GM18507 (cell line): ENCODE measurements around the gene GNG2.
A peak's percentile ranks its signal among the peaks of the same experiment; 100 is the strongest.

Source experiments
- DNase-seq: peaks from one replicate; pipeline ENCODE4 v3.0.0; 2011; ENCODE audit warnings: low read depth; ENCODE audit not compliant: insufficient read length; ENCODE audit errors: extremely low spot score
- FAIRE-seq: peaks from 2 replicates; lab custom pipeline; 2011; peaks lifted over from hg19 to GRCh38; lab: Jason Lieb, UNC

GNG2 gene

DNA sequence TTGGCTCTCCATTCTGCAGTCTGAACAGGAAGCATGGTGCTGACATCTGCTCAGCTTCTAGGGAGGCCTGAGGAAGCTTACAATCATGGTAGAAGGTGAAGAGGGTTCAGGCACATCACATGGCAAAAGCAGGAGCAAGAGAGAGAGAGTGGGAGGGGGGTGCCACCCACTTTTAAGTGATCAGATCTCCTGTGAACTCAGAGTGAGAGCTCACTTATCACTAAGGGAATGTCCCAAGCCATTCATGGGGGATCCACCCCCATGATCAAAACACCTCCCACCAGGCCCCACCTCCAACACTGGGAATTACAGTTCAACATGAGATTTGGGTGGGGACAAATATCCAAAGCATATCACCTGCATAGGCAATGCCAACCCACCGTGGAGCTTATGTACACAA lies 9.8 kb upstream of the GNG2 start:
- FAIRE-seq (no peak), DNase-seq (no peak)

DNA sequence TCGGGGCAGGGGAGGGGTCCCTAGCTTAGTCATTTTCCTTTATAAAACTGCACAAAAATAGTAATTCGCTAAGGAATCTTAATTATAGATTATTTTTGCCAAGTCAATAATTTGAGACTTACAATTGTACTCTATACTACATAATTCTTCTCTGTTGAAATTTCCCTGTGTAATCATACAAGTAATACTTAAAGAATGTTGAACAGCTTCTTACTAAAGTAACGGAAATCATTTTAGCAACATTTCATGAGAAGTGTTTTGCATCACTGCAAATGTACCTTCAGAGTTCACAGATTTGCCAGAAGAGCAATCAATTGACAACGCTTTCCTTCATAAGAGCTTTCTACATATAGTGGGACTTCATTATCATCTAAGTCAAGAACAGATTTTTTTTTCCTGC lies 7.9 kb upstream of the GNG2 start:
- no peak for FAIRE-seq
- DNase-seq, result no peak

- FAIRE-seq, result no peak
Observed at GRCh38 chr14:51855234-51855633, 5.2 kb upstream of the GNG2 start.

DNA sequence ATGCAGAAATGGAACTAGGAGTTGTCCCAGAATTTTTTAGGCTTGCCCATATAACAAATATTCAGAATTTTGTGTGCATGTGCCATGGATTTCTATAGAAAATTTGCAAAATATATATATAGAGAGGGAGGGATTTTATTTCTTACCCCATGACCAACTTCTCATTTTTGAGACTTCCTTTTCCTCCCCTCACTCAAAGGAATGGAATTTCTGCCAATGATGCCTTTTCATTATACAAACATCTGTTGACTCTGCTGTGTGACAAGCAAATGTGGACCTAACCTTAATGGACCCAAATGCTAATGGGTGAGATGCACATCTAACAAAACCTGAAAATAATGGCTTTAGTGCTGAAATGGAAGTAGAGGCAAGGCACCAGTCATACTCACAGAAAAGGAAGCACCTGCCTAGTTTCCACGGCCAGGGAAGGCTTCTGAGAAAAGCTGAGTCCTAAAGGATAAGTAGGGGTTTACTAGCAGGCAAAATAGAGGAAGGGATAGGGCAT lies 3.6 kb upstream of the GNG2 start:
- no peak for FAIRE-seq
- no peak for DNase-seq

More at GRCh38 chr14:51855234-51855633, 5.2 kb upstream of the GNG2 start:
- DNase-seq, result no peak

DNA sequence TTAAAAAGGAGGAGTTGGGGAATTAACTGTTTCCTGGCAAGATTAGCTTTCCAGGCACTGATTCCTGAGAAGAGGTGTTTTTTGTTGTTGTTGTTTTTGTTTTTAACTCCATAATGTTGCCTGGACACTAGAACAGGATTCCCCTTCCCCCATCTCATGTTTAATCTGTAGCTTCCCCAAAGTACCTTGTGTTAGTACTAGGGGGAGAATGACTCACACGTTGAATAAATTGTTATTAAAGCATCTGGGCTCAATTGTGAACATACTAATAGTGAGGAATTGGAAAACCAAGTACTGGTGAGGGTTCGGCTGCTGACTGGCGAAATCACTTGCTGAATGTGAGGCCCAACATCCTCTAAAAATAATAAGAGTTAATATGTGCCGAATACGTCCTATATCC lies 1.3 kb upstream of the GNG2 start:
- DNase-seq, result no peak
- FAIRE-seq, result no peak

DNA sequence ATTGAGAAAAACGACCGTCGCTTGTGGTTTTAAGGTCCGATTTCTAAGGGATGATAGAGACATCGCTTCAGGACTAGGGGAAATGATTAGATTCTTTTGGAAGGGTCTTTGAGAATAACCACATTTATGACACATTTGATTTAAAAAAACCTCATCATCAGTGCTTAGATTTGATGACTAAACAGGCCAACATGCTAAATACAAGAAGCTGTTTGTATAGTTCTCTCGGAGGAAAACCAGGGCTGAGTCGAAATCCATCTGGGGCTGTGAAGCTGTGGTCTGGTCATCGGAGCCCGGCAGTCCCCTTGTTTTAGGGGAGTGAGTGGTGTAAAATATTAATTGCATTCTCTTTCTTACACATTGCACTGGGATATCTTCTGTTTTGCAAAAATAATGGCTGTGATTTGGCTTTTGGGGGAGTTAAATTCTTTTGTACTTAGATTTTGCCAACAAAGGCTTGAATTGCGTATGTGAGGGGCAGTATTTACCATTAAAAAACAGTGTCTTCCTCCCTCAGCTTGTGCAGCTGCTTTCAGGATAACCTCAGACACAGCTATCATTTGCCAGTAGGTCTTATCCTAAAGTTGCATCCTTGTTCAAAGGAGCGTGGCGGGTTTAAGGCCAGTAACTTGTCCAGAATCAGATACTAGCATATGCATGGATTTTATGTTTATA lies 550 bp downstream of the GNG2 start:
- peak; percentile 45 for FAIRE-seq
- no peak for DNase-seq

DNA sequence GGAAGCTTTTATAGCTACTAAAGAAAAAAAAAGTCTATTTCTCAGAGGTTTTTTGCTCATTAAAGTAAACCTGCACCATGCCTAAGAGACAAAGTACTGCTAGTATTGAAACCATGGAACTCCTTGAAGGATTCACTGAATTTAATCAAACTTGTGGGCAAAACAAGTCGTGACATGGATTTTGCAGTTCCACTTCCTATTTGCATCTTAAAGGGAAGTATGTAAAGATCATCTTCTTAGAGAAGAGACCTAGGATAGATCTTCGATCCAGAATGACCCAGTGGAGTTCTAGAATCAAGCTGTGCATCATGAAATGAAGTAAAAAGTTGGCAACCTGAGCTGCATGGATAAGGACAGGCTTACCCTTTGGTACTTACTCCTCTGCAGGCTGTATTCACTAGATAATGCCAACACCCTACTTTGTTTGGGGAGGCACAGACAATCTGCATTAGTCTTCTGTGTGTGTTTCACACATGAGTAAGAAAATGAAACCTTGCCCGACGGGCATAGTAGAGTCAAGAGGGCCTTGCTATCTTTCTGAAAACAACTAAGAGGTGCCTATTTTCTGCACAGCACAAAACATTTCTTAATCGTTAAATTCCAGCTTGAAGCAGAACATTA lies 1.9 kb downstream of the GNG2 start:
- peak; percentile 83 for FAIRE-seq
- DNase-seq, result no peak

DNA sequence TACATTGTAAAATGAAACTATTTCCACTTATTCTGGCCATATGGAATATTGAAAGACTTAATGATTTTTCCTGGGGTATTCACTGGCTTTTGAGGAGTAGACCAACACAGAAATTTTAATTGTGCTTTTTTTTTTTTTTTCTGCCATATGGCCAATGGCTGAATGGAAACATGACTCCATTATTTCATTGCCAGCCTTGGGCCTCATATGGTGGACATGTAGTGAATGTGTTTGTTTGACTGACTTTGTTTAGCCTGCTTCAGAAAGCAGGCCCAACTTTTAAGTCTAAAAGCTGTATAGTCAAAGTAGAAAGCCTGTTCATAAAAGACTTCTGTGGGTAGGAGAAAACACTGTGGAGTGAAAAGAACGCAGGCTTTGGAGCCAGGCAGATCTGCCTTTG lies 2.4 kb downstream of the GNG2 start:
- DNase-seq (no peak), FAIRE-seq (no peak)

GRCh38 chr14:51865953-51866747 lies 5.7 kb downstream of the GNG2 start:
- FAIRE-seq (peak; percentile 81), DNase-seq (no peak)

- DNase-seq (no peak), FAIRE-seq (peak; percentile 48)
Observed at GRCh38 chr14:51867741-51868140, 7.3 kb downstream of the GNG2 start.

- no peak for FAIRE-seq
Observed at GRCh38 chr14:51868405-51868804, 8.0 kb downstream of the GNG2 start.

GRCh38 chr14:51869411-51870100 lies 9.1 kb downstream of the GNG2 start:
- no peak for DNase-seq
- FAIRE-seq, result no peak

More at GRCh38 chr14:51868405-51868804, 8.0 kb downstream of the GNG2 start:
- no peak for DNase-seq

GRCh38 chr14:51870606-51871005 lies 10.2 kb downstream of the GNG2 start:
- DNase-seq (no peak), FAIRE-seq (no peak)

GRCh38 chr14:51871846-51872245 lies 11.4 kb downstream of the GNG2 start:
- FAIRE-seq, result no peak
- DNase-seq, result no peak

GRCh38 chr14:51872396-51872795 lies 12.0 kb downstream of the GNG2 start:
- DNase-seq (no peak), FAIRE-seq (no peak)

DNA sequence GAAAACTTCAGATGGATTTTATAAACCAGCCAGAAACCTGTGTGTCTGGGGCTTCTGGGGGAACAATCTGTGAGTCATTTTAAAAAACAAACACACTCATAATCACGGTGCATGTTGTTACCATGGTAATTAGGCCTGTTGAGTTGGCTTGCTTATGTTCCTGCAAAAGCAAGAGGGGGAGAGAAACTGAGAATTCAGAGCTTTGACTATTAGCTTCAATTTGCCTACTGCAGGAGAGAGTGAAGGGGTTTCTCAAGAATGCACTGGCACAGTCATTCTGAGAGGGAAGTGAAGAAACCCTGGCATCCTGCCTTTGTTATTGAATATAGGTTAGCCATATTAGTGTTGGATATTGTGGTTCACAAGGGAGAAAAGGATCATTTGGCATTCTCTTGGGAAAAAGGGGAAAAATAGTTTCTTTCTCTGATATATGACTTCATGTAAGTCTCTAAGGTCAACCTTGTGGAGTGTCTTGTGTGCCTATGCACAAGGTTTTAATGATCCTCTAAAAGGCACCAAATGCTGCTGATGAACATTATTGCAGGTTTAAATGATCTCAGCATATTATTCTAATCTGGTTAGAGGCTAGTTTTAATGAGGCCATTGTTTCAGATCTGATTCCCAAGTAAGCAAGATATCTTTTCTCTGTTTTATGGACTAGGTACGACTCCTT lies 12.9 kb downstream of the GNG2 start:
- DNase-seq, result peak; percentile 35
- peak; percentile 94 for FAIRE-seq

DNA sequence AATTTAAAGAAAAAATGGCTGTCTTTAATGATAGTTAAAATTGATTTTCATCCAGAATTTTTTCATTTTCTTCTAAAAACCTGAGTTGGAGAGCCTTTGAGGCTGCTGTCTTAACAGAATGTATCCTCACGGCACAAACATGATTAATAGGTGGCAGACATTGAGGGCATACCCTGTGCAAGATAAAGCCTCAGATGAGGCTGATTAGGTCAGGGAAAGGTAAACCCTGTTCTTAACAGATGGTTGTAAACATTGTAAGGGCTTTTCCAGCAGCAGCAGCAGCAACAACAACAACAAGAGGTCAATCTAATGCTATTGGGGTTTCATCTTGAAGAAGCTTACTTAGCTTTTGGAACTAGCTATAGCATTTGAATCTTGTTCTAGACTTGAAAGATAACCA lies 17.4 kb downstream of the GNG2 start:
- FAIRE-seq, result no peak

DNA sequence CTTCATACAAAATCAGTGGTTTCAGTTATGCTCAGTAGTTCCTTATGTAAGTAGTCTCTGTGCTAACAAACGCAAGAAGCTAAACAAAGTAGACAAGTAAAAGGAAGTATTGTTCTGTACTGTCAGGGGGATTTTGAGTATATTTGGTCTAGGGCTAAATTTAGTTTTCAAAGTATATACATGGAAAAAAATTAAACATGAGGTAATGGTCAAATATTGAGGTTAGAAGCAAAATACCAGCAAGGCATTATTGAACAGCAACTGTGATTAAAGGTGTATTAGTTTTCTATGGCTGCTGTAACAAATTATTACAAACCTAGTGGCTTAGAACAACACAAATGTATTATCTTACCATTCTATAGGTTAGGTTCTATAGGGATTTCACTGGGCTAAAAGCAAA lies 18.8 kb downstream of the GNG2 start:
- DNase-seq, result no peak
- peak; percentile 41 for FAIRE-seq

More for the DNA sequence above, 17.4 kb downstream of the GNG2 start:
- DNase-seq, result no peak

DNA sequence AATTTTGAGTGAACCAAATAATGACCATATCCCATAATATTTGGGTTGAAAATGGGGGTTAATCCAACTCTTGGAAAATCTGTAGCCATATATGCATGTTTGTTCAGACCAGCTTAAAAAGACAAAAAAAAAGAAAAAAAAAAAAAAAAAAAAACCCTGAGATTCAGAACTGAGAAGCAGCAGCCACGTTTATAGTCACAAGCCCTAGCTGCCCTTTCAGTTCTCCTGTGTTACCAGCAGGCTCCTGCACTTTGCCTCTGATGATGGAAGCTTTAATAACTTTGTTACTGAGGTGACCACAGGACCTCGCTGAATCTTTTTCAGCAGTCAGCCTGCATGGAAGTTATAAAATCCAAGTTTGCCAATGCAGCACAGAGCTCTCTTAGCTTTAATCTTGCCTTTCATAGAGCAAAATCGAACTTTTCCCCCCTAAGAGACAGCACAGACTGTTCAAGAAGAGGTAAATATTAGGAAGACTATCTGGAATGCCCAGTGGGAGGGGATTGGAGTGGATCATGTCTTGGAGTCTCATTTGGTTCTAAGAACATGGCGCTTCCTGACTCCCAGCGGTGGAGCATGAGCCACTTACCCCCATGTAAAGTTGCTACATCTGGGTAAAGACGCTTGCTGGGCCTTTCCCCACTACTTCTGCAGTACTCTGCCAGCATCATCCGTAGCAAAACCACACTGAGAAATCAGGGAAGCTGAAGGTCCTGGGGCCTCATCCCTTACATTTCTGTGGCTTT lies 20.6 kb downstream of the GNG2 start:
- FAIRE-seq (no peak), DNase-seq (no peak)
